Raji (cell line): Measurements from ENCODE around the gene ADCK1.

Experiments used
- POLR2A ChIP-seq: IDR thresholded peaks from 2 replicates; pipeline ENCODE4 v1.6.1; 2011; ENCODE audit warnings: low read depth, low read length, control low read depth; ENCODE audit not compliant: insufficient read depth

ADCK1 gene

GRCh38 chr14:77955816-77956484 is 156.0 kb downstream of the ADCK1 start:
- no peak for TF ChIP-seq POLR2A

- TF ChIP-seq POLR2A = no peak
Measured at GRCh38 chr14:77961847-77962580, 162.1 kb downstream of the ADCK1 start.

GRCh38 chr14:77962731-77963520 is 163.0 kb downstream of the ADCK1 start:
- no peak for TF ChIP-seq POLR2A

- no peak for TF ChIP-seq POLR2A
Measured at GRCh38 chr14:77964586-77964985, 164.7 kb downstream of the ADCK1 start.

GRCh38 chr14:77965050-77965449 is 165.1 kb downstream of the ADCK1 start:
- no peak for TF ChIP-seq POLR2A

- no peak for TF ChIP-seq POLR2A
Measured at GRCh38 chr14:77965919-77966435, 166.1 kb downstream of the ADCK1 start.

- TF ChIP-seq POLR2A = no peak
Measured at GRCh38 chr14:77967110-77967509, 167.2 kb downstream of the ADCK1 start.

- TF ChIP-seq POLR2A = no peak
Measured at GRCh38 chr14:77970646-77971045, 170.7 kb downstream of the ADCK1 start.

- TF ChIP-seq POLR2A = no peak
Measured at GRCh38 chr14:77973246-77973645, 173.3 kb downstream of the ADCK1 start.

- no peak for TF ChIP-seq POLR2A
Measured at GRCh38 chr14:77976591-77976990, 176.7 kb downstream of the ADCK1 start.

GRCh38 chr14:77979171-77979570 is 179.3 kb downstream of the ADCK1 start:
- TF ChIP-seq POLR2A = no peak

GRCh38 chr14:77979666-77980351 is 179.9 kb downstream of the ADCK1 start:
- no peak for TF ChIP-seq POLR2A

- TF ChIP-seq POLR2A = no peak
Measured at GRCh38 chr14:77980475-77981321, 180.8 kb downstream of the ADCK1 start.
